Keratinocyte (primary cell): Measurements from ENCODE around the gene AP4S1.

Experiments
- CTCF ChIP-seq, 3 experiments: IDR thresholded peaks in 1 of 3; conservative IDR thresholded peaks in 1 of 3; optimal IDR thresholded peaks in 1 of 3; 2 replicates in 2 of 3; 3 replicates in 1 of 3; pipeline versions ENCODE3 to v1.5.1; 2011; ENCODE audit warnings: low read length in 3 of 3, mild to moderate bottlenecking in 3 of 3, moderate library complexity in 2 of 3, control low read depth in 1 of 3, inconsistent platforms in 1 of 3; ENCODE audit not compliant: insufficient read depth in 2 of 3; ENCODE audit errors: extremely low read depth in 1 of 3
- EZH2 ChIP-seq: IDR thresholded peaks from one replicate; pipeline ENCODE4 v1.6.1; 2012; ENCODE audit warnings: inconsistent platforms, mild to moderate bottlenecking, low read length, moderate library complexity

- TF ChIP-seq CTCF (optimal IDR thresholded peaks at IDR 0.05 in 1 of 3, IDR thresholded peaks at IDR 0.05 in 1 of 3, conservative IDR thresholded peaks at IDR 0.05 in 1 of 3; ENCODE audit: extremely low read depth in 1 of 3, insufficient read depth in 2 of 3, low read length in 3 of 3) (no peak), EZH2 (no peak)
Measured at GRCh38 chr14:31078766-31079165, 53.3 kb downstream of the AP4S1 start.
